ENCODE data around the gene DLG4. TPM values are rescaled to one million over a fixed set of nuclear protein-coding genes. Genes with fewer than 3 reads are reported as not detected.

Gene DLG4
- total and polyA plus RNA-seq, 3 donors from 2014 or later, result 26.3 to 49.8 (median 45.9) TPM

GRCh38 chr17:7214300-7215135 lies 5.1 kb downstream of the DLG4 start:
- peaks cover 29% of the 10 kb centered on the region for H3K4me1 ChIP-seq
- H3K4me3 ChIP-seq, result peak overlapping the region; percentile 29 to 64
- intact Hi-C loops (cut with DNase I; ENCODE audit: low total_unique reads), result no loop called here
- H3K27me3 ChIP-seq, result no peaks in the 10 kb centered on the region
- no peaks in the 10 kb centered on the region for H3K9me3 ChIP-seq
- no peaks in the 10 kb centered on the region for H3K36me3 ChIP-seq (ENCODE audit: low read depth, missing control alignments)
- TF ChIP-seq, protein P1, sequence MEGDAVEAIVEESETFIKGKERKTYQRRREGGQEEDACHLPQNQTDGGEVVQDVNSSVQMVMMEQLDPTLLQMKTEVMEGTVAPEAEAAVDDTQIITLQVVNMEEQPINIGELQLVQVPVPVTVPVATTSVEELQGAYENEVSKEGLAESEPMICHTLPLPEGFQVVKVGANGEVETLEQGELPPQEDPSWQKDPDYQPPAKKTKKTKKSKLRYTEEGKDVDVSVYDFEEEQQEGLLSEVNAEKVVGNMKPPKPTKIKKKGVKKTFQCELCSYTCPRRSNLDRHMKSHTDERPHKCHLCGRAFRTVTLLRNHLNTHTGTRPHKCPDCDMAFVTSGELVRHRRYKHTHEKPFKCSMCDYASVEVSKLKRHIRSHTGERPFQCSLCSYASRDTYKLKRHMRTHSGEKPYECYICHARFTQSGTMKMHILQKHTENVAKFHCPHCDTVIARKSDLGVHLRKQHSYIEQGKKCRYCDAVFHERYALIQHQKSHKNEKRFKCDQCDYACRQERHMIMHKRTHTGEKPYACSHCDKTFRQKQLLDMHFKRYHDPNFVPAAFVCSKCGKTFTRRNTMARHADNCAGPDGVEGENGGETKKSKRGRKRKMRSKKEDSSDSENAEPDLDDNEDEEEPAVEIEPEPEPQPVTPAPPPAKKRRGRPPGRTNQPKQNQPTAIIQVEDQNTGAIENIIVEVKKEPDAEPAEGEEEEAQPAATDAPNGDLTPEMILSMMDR (IDR thresholded peaks at IDR 0.05), result peak; percentile 10 to 42 (median 13)
- TF ChIP-seq POLR2A (IDR thresholded peaks at IDR 0.05), result no peak
- H3K27ac ChIP-seq, result peak overlapping the region; percentile 51 to 53
- 0 to 1% methylated on average over 35 to 45 of the region's 45 CpGs for WGBS, 2 donors
- DNase-seq, result peak; percentile 96

DNA sequence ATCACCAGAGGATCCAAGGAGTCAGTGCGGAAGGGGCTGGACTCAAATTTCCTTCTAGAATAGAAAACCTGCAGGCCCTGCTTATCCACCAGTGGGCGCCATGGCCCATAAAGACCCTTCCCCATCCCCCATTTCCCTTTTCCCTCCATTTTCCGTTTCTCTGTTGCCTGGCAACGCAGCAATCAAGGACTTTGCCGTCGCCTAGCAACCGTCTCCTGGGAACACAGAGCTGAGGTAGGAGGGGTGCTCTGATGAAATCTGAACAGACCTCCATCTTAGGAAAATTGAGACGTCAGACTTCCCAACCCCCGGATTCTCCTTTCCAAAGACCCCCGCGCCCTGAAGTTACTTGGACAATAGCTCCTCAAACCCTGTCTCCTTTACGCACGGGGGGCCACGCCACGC lies 5.7 kb downstream of the DLG4 start:
- WGBS, 2 donors, result 4 to 9% methylated on average over 14 to 15 of the region's 15 CpGs
- DNase-seq, result peak; percentile 86
- no peak for TF ChIP-seq POLR2A (IDR thresholded peaks at IDR 0.05)
- TF ChIP-seq, protein P1 (IDR thresholded peaks at IDR 0.05), result peak in 1 of 3 experiments; percentile 31
- Histone ChIP-seq H3K4me1 (peaks cover 23% of the 10 kb centered on the region), H3K27me3 (no peaks in the 10 kb centered on the region), H3K4me3 (peak overlapping the region; percentile 29 to 64), H3K36me3 (ENCODE audit: low read depth, missing control alignments) (no peaks in the 10 kb centered on the region), H3K27ac (peak overlapping the region; percentile 51 to 53), H3K9me3 (no peaks in the 10 kb centered on the region)
- intact Hi-C loops (cut with DNase I; ENCODE audit: low total_unique reads), result no loop called here

DNA sequence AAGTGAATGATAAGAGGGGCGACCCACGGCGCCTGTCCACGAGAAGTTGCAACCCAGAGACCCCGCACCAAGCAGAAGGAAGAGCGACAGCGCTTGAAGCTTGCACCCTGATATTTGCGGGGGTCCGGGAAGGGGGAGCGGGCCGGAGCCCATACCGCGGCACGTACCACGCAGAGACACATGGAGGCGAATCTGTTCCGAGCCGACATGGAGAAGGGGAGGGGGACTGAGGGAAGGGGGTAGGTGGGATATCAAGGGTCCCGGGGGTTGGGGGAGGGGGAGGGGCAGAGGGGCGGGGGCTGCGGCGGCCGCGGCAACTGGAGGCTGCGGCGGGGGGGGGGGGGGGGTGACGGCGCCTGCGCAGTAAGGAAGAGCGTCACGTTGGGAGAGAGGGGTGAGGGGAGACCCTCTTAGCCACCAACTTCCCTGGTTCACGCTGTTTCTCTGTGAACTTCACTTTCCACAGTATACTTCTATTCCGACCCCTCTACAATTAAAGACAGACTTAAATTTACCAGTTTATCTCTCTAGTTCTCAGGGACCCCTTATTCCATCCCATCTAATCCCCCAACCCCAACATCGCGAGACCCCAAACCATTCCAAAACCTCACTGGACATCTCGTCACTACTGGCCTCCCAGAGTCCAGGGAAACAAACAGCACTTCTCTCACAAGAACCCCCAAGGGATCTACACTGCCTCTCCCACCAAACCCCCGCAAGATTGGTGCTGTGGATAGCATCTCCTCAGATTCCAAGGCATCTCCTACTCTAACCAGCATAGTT lies 8.0 kb downstream of the DLG4 start:
- TF ChIP-seq, protein P1 (IDR thresholded peaks at IDR 0.05), result no peak
- TF ChIP-seq POLR2A (IDR thresholded peaks at IDR 0.05), result no peak
- no peak overlapping the region for H3K27ac ChIP-seq
- intact Hi-C loops (cut with DNase I; ENCODE audit: low total_unique reads), result no loop called here
- no peaks in the 10 kb centered on the region for H3K27me3 ChIP-seq
- WGBS, 2 donors, result 29 to 32% methylated on average over 34 to 36 of the region's 37 CpGs
- H3K36me3 ChIP-seq (ENCODE audit: low read depth, missing control alignments), result no peaks in the 10 kb centered on the region
- no peaks in the 10 kb centered on the region for H3K9me3 ChIP-seq
- no peak overlapping the region for H3K4me3 ChIP-seq
- no peak for DNase-seq
- peaks cover 37% of the 10 kb centered on the region for H3K4me1 ChIP-seq

GRCh38 chr17:7208754-7209460 lies 10.7 kb downstream of the DLG4 start:
- no peaks in the 10 kb centered on the region for H3K9me3 ChIP-seq
- intact Hi-C loops (cut with DNase I; ENCODE audit: low total_unique reads), result no loop called here
- no peak overlapping the region for H3K27ac ChIP-seq
- H3K27me3 ChIP-seq, result no peaks in the 10 kb centered on the region
- TF ChIP-seq, protein P1 (IDR thresholded peaks at IDR 0.05), result no peak
- no peak for TF ChIP-seq POLR2A (IDR thresholded peaks at IDR 0.05)
- WGBS, 2 donors, result 76 to 83% methylated on average over 8 to 9 of the region's 9 CpGs
- no peak for DNase-seq
- H3K4me3 ChIP-seq, result no peak overlapping the region
- no peaks in the 10 kb centered on the region for H3K36me3 ChIP-seq (ENCODE audit: low read depth, missing control alignments)
- H3K4me1 ChIP-seq, result peaks cover 43% of the 10 kb centered on the region
